NCI-H748 treated with DMSO at 0.1 percent for 48 hours (cell line): ENCODE measurements around the gene FOXO4.

Source experiments
- DNase-seq: peaks from one replicate; lab custom pipeline; 2025; lab: John Stamatoyannopoulos, UW

Gene FOXO4

GRCh38 chrX:71098951-71099506, 3.4 kb downstream of the FOXO4 start:
- no peak for DNase-seq

- DNase-seq: no peak
These were observed 4.1 kb downstream of the FOXO4 start for GRCh38 chrX:71099736-71100135.

GRCh38 chrX:71100581-71101505, 5.2 kb downstream of the FOXO4 start:
- no peak for DNase-seq

- DNase-seq: no peak
These were observed 6.6 kb downstream of the FOXO4 start for GRCh38 chrX:71102292-71102691.

- no peak for DNase-seq
These were observed 7.7 kb downstream of the FOXO4 start for GRCh38 chrX:71103110-71103983.

GRCh38 chrX:71105628-71106027, 10.0 kb downstream of the FOXO4 start:
- no peak for DNase-seq

- DNase-seq: no peak
These were observed 10.8 kb downstream of the FOXO4 start, which contains the start of gene CXorf65 for GRCh38 chrX:71106427-71106826. TSS of gene CXorf65 (minus strand) at chrX:71106740. CDS start at chrX:71106556, 184 bp downstream.

GRCh38 chrX:71107245-71107644, 11.6 kb downstream of the FOXO4 start:
- DNase-seq: no peak

- DNase-seq: no peak
These were observed 12.2 kb downstream of the FOXO4 start for GRCh38 chrX:71107762-71108360.

- no peak for DNase-seq
These were observed 13.4 kb downstream of the FOXO4 start for GRCh38 chrX:71109051-71109450.

- DNase-seq: no peak
These were observed 15.6 kb downstream of the FOXO4 start, which contains the start of gene IL2RG for GRCh38 chrX:71111141-71111843. TSS of gene IL2RG (minus strand) at chrX:71111577. CDS start at chrX:71111539, 38 bp downstream.

- DNase-seq: no peak
These were observed 16.3 kb downstream of the FOXO4 start for GRCh38 chrX:71111921-71112431.

GRCh38 chrX:71117358-71117757, 21.7 kb downstream of the FOXO4 start:
- no peak for DNase-seq

GRCh38 chrX:71118032-71118984, 22.7 kb downstream of the FOXO4 start, which contains the start of gene MED12:
TSS of gene MED12 (plus strand) at chrX:71118596. CDS start at chrX:71118755, 159 bp downstream.
- DNase-seq: peak; percentile 56

- no peak for DNase-seq
These were observed 23.4 kb downstream of the FOXO4 start for GRCh38 chrX:71118985-71119535.

- DNase-seq: no peak
These were observed 32.6 kb downstream of the FOXO4 start for GRCh38 chrX:71128166-71128833.

GRCh38 chrX:71128915-71129765, 33.5 kb downstream of the FOXO4 start:
- peak; percentile 21 for DNase-seq

- DNase-seq: no peak
These were observed 35.9 kb downstream of the FOXO4 start for GRCh38 chrX:71131510-71131909.
